Measurements from ENCODE around the gene PRKG1.

DNA sequence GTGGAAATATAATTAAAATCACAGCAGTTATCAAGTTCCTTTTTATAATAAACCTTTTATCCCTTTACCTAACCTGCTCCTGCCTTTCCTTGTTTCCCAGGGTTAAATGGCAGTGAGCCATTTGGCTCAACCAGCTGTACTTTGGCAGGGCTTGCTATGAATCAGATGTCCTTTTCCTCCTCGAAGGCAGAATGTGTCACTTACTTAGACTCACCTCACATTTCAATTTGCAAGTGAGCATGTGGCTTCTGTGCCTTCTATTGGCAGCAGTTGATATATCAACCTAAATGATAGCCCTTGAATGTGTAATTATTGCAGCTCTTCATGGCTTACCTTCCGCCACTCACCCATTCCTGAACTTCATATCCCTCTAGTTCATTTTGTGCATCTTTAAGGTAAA lies 323.4 kb downstream of the PRKG1 start:
- TF ChIP-seq, protein P1, sequence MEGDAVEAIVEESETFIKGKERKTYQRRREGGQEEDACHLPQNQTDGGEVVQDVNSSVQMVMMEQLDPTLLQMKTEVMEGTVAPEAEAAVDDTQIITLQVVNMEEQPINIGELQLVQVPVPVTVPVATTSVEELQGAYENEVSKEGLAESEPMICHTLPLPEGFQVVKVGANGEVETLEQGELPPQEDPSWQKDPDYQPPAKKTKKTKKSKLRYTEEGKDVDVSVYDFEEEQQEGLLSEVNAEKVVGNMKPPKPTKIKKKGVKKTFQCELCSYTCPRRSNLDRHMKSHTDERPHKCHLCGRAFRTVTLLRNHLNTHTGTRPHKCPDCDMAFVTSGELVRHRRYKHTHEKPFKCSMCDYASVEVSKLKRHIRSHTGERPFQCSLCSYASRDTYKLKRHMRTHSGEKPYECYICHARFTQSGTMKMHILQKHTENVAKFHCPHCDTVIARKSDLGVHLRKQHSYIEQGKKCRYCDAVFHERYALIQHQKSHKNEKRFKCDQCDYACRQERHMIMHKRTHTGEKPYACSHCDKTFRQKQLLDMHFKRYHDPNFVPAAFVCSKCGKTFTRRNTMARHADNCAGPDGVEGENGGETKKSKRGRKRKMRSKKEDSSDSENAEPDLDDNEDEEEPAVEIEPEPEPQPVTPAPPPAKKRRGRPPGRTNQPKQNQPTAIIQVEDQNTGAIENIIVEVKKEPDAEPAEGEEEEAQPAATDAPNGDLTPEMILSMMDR (IDR thresholded peaks at IDR 0.05; ENCODE audit: low read depth, low read length, missing input control), result no peak
- TF ChIP-seq FOXA1 (IDR thresholded peaks at IDR 0.05) (no peak), RAD21 (IDR thresholded peaks at IDR 0.05) (no peak), TAF1 (conservative IDR thresholded peaks at IDR 0.05) (no peak), GABPA (IDR thresholded peaks at IDR 0.05 in 1 of 2, conservative IDR thresholded peaks at IDR 0.05 in 1 of 2) (no peak), YY1 (IDR thresholded peaks at IDR 0.05) (no peak), JUND (IDR thresholded peaks at IDR 0.05) (no peak), RXRA (IDR thresholded peaks at IDR 0.05) (no peak), SP1 (IDR thresholded peaks at IDR 0.05) (no peak)
- TF ChIP-seq, protein P2, sequence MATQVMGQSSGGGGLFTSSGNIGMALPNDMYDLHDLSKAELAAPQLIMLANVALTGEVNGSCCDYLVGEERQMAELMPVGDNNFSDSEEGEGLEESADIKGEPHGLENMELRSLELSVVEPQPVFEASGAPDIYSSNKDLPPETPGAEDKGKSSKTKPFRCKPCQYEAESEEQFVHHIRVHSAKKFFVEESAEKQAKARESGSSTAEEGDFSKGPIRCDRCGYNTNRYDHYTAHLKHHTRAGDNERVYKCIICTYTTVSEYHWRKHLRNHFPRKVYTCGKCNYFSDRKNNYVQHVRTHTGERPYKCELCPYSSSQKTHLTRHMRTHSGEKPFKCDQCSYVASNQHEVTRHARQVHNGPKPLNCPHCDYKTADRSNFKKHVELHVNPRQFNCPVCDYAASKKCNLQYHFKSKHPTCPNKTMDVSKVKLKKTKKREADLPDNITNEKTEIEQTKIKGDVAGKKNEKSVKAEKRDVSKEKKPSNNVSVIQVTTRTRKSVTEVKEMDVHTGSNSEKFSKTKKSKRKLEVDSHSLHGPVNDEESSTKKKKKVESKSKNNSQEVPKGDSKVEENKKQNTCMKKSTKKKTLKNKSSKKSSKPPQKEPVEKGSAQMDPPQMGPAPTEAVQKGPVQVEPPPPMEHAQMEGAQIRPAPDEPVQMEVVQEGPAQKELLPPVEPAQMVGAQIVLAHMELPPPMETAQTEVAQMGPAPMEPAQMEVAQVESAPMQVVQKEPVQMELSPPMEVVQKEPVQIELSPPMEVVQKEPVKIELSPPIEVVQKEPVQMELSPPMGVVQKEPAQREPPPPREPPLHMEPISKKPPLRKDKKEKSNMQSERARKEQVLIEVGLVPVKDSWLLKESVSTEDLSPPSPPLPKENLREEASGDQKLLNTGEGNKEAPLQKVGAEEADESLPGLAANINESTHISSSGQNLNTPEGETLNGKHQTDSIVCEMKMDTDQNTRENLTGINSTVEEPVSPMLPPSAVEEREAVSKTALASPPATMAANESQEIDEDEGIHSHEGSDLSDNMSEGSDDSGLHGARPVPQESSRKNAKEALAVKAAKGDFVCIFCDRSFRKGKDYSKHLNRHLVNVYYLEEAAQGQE (IDR thresholded peaks at IDR 0.05), result no peak
- TF ChIP-seq, protein P3, sequence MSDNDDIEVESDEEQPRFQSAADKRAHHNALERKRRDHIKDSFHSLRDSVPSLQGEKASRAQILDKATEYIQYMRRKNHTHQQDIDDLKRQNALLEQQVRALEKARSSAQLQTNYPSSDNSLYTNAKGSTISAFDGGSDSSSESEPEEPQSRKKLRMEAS (IDR thresholded peaks at IDR 0.05), result no peak
- TF ChIP-seq, protein P4, sequence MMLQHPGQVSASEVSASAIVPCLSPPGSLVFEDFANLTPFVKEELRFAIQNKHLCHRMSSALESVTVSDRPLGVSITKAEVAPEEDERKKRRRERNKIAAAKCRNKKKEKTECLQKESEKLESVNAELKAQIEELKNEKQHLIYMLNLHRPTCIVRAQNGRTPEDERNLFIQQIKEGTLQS (IDR thresholded peaks at IDR 0.05), result no peak
- TF ChIP-seq, protein P5, sequence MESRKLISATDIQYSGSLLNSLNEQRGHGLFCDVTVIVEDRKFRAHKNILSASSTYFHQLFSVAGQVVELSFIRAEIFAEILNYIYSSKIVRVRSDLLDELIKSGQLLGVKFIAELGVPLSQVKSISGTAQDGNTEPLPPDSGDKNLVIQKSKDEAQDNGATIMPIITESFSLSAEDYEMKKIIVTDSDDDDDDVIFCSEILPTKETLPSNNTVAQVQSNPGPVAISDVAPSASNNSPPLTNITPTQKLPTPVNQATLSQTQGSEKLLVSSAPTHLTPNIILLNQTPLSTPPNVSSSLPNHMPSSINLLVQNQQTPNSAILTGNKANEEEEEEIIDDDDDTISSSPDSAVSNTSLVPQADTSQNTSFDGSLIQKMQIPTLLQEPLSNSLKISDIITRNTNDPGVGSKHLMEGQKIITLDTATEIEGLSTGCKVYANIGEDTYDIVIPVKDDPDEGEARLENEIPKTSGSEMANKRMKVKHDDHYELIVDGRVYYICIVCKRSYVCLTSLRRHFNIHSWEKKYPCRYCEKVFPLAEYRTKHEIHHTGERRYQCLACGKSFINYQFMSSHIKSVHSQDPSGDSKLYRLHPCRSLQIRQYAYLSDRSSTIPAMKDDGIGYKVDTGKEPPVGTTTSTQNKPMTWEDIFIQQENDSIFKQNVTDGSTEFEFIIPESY (IDR thresholded peaks at IDR 0.05), result no peak
